Left cardiac atrium (tissue), 4 donors: Measurements from ENCODE around the gene NDFIP1. TPM values are rescaled to one million over a fixed set of nuclear protein-coding genes. Genes with fewer than 3 reads are reported as not detected.
"Not testable (repeated sequence)": the region's sequence is repeated elsewhere in the genome, so short reads cannot be mapped to it uniquely, and the experiment has no call there.

ENCODE experiments used
- ATAC-seq, 2 donors: fragments of 200-7000 bp; cut with Tn5 transposase; one replicate each; pipeline ENCODE4 v1.9.1; 2020; ENCODE audit warnings: mild to moderate bottlenecking in 2 of 2, moderate library complexity in 2 of 2
- DNase-seq: peaks from one replicate; pipeline ENCODE4 v3.0.0-alpha.2; 2020
- intact Hi-C, 2 donors: fragments of 100-400 bp; cut with DNase I; formaldehyde crosslinking; loops; one replicate each; pipeline versions ENCODE4 v1.14.1 to v1.15.1; 2022 to 2023
- total RNA-seq, 2 donors: library from RNA; stranded (reverse); fragmentation: NEBNext Ultra II Directional; extraction: Animal tissue kit (Norgen Biotek cat#: 25700); gene quantifications; one replicate each; pipeline ENCODE4 v1.2.1, GENCODE V29; 2021
- donor health status: DM: no; HTN: yes; CAD: no.
- donor health status: DM: no; HTN: yes; CAD: no; lungs with severe emphysema.
- donor health status: DM: yes; HTN: yes; CAD: no.
- donor health status: Dilated cardiomyopathy.

Gene NDFIP1
- total RNA-seq, 2 donors from 2014 or later: 54.9 to 63.6 TPM

DNA sequence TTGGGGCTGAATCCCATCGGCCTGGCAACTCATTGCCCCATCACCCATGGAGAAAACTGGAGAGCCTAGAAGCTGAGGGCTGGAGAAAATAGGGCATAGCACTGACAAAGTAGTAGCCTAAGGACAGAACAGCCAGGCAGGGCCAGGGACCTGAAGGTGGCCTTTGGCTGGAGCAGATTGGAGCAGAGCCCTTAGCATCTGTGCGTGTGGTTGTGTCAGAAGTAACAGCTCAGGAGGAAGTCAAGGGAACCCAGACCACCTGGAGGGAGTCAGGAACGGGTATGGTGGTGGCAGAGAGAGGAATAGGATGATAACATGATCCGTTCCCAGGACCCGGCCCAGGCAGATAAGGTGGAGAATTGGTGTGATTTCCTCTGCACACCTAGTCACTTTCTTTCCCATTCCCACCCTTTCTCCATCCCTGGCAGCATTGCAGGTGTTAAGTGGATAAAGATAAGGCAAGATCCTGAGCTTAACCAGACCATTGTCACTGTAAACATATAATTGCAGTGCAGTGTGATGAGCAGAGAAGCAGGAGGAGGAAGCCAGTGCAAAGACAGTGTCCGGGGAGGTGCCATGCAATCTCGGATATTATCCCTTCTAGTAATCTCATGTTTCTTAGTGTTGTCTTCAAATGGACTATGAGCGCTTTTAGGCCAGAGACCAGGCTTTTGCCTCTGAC is 67.0 kb downstream of the NDFIP1 start:
- no peak for DNase-seq

DNA sequence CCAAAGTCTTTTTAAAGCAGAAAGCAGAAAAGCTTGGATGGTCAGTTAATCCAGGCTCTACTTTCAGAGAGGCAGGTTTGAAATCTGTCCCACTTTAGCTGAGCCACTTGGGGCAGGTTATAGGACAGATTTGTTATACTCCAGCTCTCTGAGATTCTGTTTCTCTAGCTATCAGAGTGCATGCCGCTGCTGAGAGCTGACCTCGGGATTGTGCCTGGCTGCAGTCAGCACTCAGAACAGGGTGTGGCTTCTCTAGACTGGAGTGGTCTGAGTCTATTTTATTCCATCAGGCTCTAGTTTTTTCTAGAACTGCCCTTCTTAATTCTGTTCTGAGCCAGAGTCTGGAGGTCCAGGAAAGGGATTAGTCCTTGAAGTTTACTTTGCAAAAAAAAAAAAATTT is 67.7 kb downstream of the NDFIP1 start:
- intact Hi-C loops: no loop called here
- peak; percentile 56 to 66 for ATAC-seq
- no peak for DNase-seq

More for the DNA sequence above, 67.0 kb downstream of the NDFIP1 start:
- ATAC-seq: peak; percentile 14 to 19
- intact Hi-C loops: no loop called here

DNA sequence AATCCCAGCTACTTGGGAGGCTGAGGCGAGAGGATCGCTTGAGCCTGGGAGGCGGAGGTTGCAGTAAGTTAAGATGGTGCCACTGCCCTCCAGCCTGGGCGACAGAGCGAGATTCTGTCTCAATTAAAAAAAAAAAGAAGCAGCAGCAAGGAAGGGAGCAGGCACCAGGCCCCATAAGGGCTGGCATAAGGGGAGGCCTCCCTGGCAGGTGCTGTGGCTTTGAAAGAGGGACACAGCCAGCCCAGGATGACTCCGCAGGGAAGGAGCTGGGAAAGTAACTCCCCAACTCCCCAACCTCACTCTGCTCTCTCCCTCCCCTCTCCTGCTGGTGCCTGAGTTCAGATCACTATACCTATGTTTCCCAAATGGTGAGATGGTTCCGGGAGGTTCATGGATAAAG is 70.1 kb downstream of the NDFIP1 start:
- ATAC-seq: no peak
- intact Hi-C loops: no loop called here

GRCh38 chr5:142179776-142180387 is 71.3 kb downstream of the NDFIP1 start:
- DNase-seq (no peak), ATAC-seq (no peak)
- intact Hi-C loops: no loop called here

More for the DNA sequence above, 70.1 kb downstream of the NDFIP1 start:
- DNase-seq: no peak

DNA sequence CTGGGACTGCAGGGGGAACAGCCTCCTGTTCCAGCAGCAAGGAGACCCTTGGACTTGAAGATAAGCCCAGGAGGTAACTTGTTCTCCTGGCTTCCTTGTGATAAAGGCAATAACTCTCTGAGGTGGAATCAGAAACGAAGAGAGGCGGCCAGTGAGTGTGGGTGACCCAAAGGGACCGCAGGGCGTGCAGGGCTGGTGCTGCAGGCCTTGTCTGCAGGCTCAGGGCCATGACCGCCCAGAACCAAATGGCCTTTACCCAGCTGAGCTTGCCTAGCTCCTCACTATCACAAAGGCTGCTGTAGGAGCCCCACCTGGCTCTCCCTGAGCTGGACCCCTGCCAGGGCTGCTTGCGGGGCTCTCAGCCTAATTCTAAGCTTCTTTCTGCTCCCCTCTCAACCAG is 72.5 kb downstream of the NDFIP1 start:
- intact Hi-C loops: no loop called here
- ATAC-seq: no peak
- DNase-seq: no peak

DNA sequence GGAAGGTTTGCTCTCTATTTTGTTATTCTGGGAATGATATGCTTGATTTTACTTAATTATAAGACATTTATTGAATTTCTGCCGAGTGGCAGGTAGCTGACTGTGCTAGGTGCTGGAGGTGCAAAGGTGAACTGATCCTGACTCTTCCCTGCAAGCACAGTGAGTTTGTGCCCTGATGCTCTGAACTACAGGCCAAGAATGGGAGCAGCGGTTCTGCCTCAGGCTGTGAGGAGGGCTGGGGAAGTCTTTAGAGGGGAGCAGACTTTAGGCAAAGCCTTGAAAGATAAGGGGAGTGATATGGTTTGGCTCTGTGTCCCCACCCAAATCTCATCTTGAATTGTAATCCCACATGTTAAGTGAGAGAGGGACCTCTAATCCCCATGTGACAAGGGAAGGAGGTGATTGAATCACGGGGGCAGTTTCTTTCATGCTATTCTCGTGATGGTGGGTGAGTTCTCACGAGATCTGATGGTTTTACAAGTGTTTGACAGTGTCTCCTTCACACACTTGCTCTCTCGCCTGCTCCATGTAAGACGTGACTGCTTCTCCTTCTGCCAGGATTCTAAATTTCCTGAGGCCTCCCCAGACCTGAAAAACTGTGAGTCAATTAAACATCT is 73.1 kb downstream of the NDFIP1 start:
- intact Hi-C loops: no loop called here
- no peak for ATAC-seq
- no peak for DNase-seq

- intact Hi-C loops: no loop called here
- no peak for ATAC-seq
- no peak for DNase-seq
Observed at GRCh38 chr5:142182840-142183239, 74.3 kb downstream of the NDFIP1 start.

DNA sequence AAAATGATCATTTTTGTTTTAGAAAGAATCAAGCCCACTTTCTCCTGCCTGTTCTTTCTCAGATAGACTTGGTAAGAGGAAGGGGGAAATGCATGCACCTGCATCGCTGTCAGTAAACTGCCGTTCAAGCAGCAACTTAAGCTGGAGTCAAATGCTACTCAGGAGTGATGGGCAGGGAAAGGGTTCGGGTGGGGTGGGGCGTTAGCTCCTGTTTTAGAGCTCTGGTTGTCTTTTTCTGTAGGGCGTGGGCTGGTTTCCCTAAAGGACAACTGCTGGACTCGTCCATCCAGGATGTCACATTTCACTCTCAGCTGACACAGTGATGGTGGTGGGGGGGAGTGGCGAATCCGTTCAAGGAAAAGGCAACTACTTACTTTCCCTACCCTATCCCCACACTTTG is 75.0 kb downstream of the NDFIP1 start:
- intact Hi-C loops: no loop called here
- DNase-seq (no peak), ATAC-seq (no peak)

DNA sequence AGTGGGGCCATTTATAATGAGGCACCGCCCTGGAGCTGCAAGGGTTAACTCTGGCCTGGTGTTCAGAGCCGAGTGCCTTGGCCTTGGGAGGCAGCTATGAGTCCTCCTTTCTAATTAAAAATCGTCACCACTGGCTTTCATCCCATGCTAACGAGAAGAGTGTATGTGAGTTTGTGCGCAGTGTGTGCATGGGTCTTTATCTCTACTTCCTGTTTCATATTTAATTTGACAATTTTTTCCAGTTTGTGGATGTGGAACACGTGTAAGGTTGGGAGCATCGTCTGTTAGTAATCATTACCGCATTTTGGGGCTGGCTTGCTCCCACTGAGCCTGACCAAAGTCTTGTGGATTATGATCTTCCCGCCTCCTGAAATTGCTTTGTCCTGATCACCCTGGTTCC is 76.4 kb downstream of the NDFIP1 start:
- ATAC-seq: no peak
- DNase-seq: no peak
- intact Hi-C loops: no loop called here

DNA sequence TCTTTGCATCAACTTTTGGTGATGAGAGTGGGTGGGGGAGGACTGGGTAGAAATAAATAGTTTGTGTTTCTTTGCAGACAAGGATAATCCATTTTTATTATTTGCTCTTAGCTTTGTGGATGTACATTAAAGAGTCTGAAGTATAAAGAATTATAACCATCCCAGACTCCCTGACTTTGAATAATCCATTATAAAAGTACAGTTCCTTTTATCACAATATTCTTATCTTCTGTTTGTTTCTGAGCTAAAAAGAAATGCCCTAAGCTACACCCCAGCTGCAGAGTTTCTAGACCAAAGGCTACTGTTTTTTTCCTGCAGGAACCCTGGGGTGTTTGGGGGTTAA is 77.9 kb downstream of the NDFIP1 start:
- ATAC-seq: no peak
- intact Hi-C loops: no loop called here

GRCh38 chr5:142186857-142187594 is 78.4 kb downstream of the NDFIP1 start:
- intact Hi-C loops: no loop called here
- ATAC-seq: peak in 1 of 2 donors; percentile 12
- no peak for DNase-seq

More for the DNA sequence above, 77.9 kb downstream of the NDFIP1 start:
- no peak for DNase-seq

DNA sequence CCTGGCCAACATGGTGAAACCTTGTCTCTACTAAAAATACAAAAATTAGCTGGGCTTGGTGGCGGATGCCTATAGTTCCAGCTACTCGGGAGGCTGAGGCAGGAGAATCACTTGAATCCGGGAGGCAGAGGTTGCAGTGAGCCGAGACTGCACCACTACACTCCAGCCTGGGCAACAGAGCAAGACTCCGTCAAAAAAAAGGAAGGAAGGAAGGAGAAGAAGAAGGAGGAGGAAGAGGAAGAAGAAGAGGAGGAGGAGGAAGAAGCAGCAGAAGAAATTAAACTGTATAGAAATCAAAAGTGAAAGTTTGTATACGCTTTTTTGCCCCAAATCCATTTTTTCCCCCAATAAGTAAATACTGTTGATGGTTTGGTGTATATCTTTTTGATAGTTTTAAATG is 80.1 kb downstream of the NDFIP1 start:
- DNase-seq, intact Hi-C loops, ATAC-seq: not testable (repeated sequence)

DNA sequence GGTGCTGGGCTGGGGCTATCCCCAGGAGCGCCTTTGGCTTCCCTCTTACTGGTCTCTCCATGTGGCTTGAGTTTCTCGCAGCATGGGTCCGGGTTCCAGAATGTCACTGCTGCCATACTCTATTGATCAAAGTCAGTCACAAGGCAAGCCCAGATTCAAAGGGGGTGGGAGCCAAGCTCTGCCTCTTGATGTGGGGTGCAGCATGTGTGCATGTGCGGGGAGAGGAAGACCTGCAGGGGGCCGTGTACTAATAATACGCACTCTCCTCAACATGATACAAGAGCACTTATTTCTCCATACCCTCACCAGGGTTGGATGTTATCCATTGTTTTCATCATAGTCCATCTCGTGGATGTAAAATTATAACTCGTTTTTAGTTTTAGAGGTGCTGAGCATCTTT is 81.2 kb downstream of the NDFIP1 start:
- intact Hi-C loops: no loop called here
- no peak for DNase-seq
- no peak for ATAC-seq

DNA sequence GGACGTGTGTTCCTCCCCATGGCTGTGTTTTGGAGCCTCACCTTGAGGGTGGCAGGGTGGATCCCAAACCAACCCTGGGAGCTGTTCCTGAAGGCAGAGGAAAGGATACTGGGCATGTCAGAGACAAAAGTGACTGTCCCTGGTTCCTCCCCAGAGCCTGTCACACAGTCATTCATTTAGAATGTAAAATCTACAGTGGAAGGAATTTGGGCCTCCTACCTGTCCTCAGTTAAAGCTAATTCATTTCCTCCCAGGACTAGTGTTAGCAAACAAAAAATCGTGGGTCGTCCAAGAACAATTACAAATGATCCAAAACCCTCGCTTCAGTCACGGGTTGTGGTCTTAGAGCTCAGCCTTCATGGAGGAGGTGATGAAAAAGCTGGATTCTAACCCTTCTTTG is 83.2 kb downstream of the NDFIP1 start:
- ATAC-seq (no peak), DNase-seq (no peak)
- intact Hi-C loops: no loop called here

- DNase-seq (no peak), ATAC-seq (no peak)
- intact Hi-C loops: no loop called here
Observed at GRCh38 chr5:142192286-142193113, 83.9 kb downstream of the NDFIP1 start.

GRCh38 chr5:142193114-142193428 is 84.5 kb downstream of the NDFIP1 start:
- no peak for DNase-seq
- intact Hi-C loops: no loop called here
- ATAC-seq: peak; percentile 42 to 85

DNA sequence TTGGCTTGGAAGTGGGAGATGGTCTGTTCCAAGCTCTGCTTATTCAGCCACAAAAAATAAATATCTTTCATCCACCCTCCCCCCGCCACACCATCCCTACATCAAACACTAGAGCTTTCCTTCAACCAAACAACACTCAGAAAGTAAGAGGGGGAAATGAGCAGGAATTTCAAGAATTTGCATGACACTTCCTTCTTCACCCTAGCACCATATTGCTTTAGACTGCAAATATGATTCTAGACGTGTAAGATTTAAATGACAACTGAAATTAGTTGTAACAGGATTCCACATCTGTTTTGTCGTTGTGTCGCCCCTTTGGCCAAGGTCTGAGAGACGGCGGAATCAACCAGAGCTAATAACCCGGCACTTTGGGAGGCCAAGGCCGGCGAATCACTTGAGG is 88.5 kb downstream of the NDFIP1 start:
- intact Hi-C loops: no loop called here
- ATAC-seq: no peak
- no peak for DNase-seq

DNA sequence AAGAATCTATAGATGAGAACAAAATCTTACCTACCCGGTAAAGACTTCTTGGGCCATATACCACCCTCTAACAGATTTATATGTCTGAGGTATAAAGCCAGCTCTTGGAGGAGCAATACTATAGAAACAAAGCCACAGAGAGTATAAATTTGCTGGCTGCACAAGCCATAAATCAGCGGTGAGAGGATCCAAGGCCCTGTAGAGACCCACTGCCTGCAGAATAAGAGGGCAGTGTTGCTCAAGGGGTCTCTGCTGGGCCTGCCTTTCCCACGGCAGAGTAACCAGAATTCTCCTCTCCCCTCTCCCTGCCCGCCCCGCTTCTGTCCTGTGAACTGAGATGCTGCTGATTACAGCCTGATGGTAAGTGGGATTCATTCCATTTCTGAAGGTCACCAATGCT is 89.2 kb downstream of the NDFIP1 start:
- no peak for DNase-seq
- ATAC-seq: no peak
- intact Hi-C loops: no loop called here

DNA sequence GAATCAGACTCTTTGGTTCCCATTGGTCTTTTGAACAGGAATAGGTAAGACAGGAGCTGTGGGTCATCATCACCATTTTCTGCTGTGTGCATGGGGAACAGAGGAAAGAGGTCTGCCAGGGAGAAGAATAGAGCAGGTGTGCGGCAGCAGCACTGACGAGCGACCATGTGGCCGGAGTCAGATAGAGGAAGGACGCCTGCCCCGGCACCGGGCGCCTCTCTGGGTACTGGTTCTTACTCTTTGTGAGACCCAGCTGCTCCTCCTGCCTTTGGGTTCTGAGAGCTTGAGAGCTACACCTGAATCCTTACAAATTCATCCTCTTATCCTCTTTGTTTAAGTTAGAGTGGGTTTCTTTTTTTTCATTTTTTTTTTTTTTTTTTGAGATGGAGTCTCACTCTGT is 90.8 kb downstream of the NDFIP1 start:
- DNase-seq: no peak
- no peak for ATAC-seq
- intact Hi-C loops: no loop called here

GRCh38 chr5:142200387-142200786 is 91.8 kb downstream of the NDFIP1 start:
- intact Hi-C loops: no loop called here
- DNase-seq (no peak), ATAC-seq (no peak)
